NB4 (cell line): ENCODE data around the gene PRKG1.

Source experiments
- DNase-seq: peaks from one replicate; pipeline ENCODE4 v3.0.0; 2010; ENCODE audit warnings: low read depth
- H3K4me3 ChIP-seq: one replicate; pipeline ENCODE4 v1.5.1; 2011; ENCODE audit warnings: mild to moderate bottlenecking, low read depth, low read length, moderate library complexity
- CTCF ChIP-seq: IDR thresholded peaks from one replicate; pipeline ENCODE4 v1.5.1; 2012; ENCODE audit warnings: low read depth, low read length
- MAX ChIP-seq: IDR thresholded peaks from 2 replicates; pipeline ENCODE4 v1.6.1; 2011; ENCODE audit warnings: low read depth, low read length
- MYC ChIP-seq: IDR thresholded peaks from 2 replicates; pipeline ENCODE4 v1.6.1; 2011; ENCODE audit warnings: low read depth, low read length
- POLR2A ChIP-seq: IDR thresholded peaks from 2 replicates; pipeline ENCODE4 v1.6.1; 2011; ENCODE audit warnings: mild to moderate bottlenecking; ENCODE audit not compliant: insufficient read length; ENCODE audit errors: extremely low read depth

PRKG1 gene

GRCh38 chr10:51918884-51919325 is 844.6 kb downstream of the PRKG1 start:
- no peak for TF ChIP-seq MYC
- no peak for TF ChIP-seq CTCF
- no peak for TF ChIP-seq MAX
- TF ChIP-seq POLR2A, result no peak
- no peak for DNase-seq
- no peak overlapping the region for H3K4me3 ChIP-seq

GRCh38 chr10:51920672-51921071 is 846.4 kb downstream of the PRKG1 start:
- TF ChIP-seq CTCF, result no peak
- no peak for TF ChIP-seq MAX
- no peak for TF ChIP-seq MYC
- TF ChIP-seq POLR2A, result no peak
- no peak overlapping the region for H3K4me3 ChIP-seq
- DNase-seq, result no peak

GRCh38 chr10:51924359-51924758 is 850.1 kb downstream of the PRKG1 start:
- TF ChIP-seq MAX (no peak), MYC (no peak), POLR2A (no peak), CTCF (no peak)
- H3K4me3 ChIP-seq, result no peak overlapping the region
- DNase-seq, result no peak

- DNase-seq, result no peak
- no peak overlapping the region for H3K4me3 ChIP-seq
- TF ChIP-seq CTCF, result no peak
- TF ChIP-seq MYC, result no peak
- TF ChIP-seq MAX, result no peak
- no peak for TF ChIP-seq POLR2A
Measured at GRCh38 chr10:51926337-51926736, 852.0 kb downstream of the PRKG1 start.

- TF ChIP-seq POLR2A (no peak), CTCF (no peak), MAX (no peak), MYC (no peak)
- no peak overlapping the region for H3K4me3 ChIP-seq
- no peak for DNase-seq
Measured at GRCh38 chr10:51928162-51928561, 853.9 kb downstream of the PRKG1 start.

GRCh38 chr10:51932530-51932929 is 858.2 kb downstream of the PRKG1 start:
- TF ChIP-seq POLR2A, result no peak
- DNase-seq, result no peak
- H3K4me3 ChIP-seq, result no peak overlapping the region
